Cerebellar cortex (tissue), 1 donor: Measurements from ENCODE around the gene LRRC8B.
A peak's percentile ranks its signal among the peaks of the same experiment; 100 is the strongest.
"Not testable (repeated sequence)": the region's sequence is repeated elsewhere in the genome, so short reads cannot be mapped to it uniquely, and the experiment has no call there.

Source experiments
- DNase-seq: peaks from one replicate; pipeline ENCODE4 v3.0.0-alpha.2; 2015; ENCODE audit warnings: low spot score

The LRRC8B gene

GRCh38 chr1:89608319-89608983, 83.8 kb downstream of the LRRC8B start:
- DNase-seq: no peak

DNA sequence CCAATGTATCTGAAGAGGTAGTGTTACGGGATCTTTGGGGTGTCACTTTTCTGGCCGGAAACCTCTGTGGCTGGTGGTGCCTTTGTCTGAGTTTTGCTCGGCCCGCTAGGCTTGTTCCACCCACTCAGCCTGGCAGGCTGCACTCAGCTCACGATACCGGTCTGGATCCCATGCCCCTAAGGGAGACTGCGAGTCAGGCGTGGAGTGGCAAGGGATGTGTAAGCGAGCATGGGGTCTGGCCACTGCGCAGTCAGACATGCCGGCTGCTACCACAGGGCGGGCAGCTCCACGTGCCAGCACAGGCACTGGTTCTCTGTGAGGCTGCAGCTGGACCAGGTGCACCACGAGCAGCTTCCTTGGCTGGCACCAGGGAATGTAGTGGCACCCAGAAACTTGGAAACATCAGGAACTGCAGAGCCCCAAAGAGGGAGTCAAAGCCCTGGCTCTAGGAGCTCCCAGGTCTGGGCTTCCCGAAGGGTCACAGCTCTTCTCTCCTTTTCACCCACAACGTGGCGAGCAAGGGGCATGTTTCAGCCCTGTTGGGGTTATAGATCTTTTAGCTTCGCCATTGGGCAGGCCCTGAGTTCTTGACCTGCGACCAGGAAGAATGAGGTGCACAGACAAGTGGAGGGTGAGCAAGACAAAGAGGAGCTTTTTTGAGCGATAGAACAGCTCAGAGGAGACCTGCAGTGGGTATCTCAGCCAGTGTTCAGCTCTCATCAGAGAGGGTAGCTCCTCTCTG, 84.5 kb downstream of the LRRC8B start:
- no peak for DNase-seq

- DNase-seq: no peak
These were observed 85.3 kb downstream of the LRRC8B start for GRCh38 chr1:89609781-89610456.

DNA sequence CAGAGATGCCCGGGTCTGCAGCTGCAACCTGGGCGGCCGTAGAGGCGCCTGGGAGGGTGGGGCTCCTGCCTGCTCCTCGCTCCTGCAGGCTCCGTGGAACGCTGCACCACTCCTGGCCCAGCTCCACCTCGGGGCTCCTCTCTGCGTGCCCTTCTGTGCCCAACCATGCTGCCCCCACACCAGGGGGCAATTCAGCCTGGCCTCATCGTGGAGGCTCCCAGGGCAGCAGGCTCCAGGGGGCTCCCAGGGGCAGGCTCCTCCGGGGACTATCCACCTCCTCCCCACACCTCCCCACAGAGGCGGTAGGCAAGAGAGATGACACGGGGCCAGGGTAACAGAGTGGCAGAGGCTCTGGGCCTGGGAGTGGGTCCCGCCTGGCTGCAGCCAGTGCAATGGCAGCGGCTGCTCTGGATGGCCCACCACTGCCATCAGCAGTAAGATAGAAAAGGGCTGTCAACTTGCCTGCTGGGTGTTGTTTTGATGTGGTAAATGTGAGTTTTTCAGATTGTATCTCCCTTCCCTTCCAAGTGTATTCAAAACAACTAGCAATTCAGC, 85.9 kb downstream of the LRRC8B start:
- DNase-seq: no peak

DNA sequence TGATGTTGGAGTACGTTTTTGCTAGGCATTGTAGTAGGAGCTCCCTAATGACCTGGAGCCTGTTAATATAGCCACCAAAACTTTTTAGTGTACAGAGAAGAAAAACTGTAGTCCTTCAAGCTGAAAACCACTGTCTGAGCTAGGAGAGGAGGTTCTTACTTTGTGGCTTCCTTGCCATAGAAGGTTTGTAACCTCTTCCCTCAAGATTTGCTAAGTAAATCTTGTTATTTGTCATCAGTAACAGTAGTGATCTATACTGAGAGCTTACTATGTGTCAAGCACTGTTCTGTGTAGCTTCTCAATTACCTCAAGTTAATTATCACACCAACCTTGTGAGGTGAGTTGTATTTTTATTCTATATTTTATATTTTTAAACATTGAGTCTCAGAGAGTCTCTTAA, 87.1 kb downstream of the LRRC8B start:
- no peak for DNase-seq

DNA sequence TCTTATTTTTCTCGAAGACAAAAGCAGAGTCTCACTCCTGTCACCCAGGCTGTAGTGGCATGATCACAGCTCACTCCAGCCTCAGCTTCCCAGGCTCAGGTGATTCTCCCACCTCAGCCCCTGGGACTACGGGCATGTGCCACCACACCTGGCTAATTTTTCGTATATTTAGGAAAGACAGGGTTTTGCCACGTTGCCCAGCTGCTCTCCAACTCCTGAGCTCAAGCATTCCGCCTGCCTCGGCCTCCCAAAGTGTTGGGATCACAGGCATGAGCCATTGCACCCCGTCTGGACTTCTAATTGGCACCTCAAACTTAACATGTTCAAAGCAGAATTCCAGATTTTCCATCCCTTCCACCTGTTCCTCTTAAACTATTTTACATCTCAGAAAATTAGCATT, 89.3 kb downstream of the LRRC8B start:
- DNase-seq: no peak

GRCh38 chr1:89615676-89616598, 91.3 kb downstream of the LRRC8B start:
- no peak for DNase-seq

GRCh38 chr1:89616844-89617627, 92.4 kb downstream of the LRRC8B start:
- DNase-seq: no peak

DNA sequence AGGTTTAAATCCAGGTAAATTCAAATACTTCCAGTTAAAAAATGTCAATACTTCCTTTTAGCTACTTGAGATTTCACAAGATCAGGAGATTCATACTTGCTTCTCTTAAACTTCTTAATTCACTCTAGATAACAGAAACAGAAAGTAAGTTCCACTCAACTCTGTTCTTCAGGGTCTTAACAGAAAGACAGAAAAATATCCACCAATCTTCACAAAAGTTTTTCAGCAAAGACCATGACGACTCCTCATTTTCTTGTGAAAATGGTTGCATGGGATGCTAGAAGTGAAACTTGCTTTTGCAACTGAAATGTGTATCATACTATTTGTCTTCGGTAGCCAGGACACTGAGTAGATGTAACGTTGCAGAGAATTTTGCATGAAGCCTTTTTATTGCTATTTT, 96.0 kb downstream of the LRRC8B start:
- no peak for DNase-seq

DNA sequence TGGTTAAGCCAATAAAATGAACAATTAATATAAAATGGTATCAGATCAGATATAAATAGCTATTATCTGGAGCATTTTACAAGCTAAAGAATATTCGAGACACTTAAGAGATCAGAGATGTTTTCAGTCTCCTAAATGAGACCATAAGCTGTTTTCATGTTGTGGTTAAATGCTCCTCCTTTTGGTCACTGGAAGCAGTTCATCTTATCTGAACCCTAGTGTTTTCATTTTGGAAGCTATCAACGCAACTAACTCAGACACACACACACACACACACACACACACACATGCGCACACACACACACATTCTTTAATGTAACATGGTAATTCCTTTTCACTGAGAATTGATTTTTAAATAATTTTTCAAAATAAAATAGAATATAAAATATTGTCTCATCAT, 98.3 kb downstream of the LRRC8B start:
- DNase-seq: no peak

- no peak for DNase-seq
These were observed 99.7 kb downstream of the LRRC8B start for GRCh38 chr1:89624314-89624713.

- no peak for DNase-seq
These were observed 100.2 kb downstream of the LRRC8B start for GRCh38 chr1:89624715-89625323.

DNA sequence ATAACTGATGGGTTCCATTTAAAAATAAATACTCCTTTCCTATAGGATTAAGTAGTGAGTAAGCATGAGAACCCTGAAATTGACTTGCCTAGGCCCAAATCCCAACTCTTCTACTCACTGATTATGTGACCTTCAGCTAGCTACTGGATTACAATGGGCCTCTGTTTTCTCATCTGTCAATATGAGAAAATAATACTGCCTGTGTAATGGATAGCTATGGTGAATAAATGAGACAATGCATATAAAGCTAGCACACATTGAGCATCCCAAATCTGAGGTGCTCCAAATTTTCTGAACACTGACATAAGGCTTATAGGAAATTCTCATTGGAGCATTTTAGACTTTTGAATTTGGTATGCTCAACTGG, 103.0 kb downstream of the LRRC8B start:
- no peak for DNase-seq

DNA sequence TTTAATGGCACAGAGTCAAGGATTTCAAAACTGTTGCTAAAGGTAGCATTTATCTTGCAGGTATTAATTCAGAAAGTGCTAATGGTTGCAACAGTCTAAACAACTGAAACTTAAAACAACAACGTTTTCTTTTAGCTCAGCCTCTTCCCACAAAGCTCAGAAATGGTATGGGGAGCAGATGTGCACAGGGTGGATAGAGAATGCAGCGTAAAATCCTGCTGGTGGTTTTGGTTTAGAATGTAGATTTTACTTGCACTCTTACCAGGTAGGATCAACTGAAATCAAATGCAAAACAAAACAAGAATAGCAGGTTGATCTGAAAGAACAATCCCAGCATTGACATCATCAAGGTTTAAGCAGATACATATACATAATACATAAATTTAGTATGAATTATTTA, 104.5 kb downstream of the LRRC8B start:
- no peak for DNase-seq

- DNase-seq: not testable (repeated sequence)
These were observed 105.0 kb downstream of the LRRC8B start for GRCh38 chr1:89629600-89629999.

DNA sequence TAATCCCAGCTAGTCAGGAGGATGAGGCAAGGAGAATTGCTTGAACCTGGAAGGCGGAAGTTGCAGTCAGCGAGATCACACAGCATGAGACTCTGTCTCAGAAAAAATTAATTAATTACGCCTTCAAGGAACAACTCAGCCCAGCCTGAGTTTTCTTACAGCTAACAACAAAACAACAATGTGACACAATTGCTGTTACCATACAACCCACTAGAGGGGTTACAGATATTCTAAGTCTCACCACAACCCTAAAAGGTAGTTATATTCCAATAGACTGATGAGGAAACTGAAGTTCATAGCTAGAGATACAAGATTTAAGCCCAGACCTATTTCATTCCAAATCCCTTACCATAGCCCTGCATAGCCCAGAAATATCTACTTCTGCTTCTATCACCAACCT, 105.4 kb downstream of the LRRC8B start:
- no peak for DNase-seq

- no peak for DNase-seq
These were observed 107.4 kb downstream of the LRRC8B start for GRCh38 chr1:89631816-89632656.

DNA sequence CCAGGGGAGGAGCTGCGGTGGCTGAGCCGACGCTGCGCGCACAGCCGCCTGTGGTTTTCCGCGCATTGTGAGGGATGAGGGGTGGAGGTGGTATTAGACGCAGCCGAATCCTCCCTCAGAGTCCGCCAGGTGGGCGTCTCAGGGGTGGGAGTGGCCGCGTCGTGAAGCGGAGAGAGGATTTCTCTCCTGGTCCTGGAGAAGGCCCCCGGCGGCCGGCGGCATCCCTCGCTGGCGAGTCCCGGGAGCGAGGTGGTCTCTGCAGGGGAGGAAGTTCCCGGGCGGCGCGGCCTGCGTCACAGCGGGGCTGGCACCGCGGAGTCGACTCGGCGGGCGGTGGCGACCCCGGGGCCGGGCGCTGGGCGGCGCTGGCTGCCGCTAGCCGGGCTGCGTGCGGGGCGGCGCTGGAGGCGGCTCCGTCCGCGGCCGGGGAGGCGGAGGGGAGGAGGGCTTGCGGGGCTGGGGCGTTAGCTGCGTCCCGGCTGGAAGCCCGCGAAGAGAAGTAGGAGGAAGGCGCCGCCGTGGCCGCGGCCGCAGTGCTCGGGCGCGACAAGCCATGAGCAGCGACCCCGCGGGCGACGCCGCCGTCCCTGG, 108.1 kb downstream of the LRRC8B start, which contains the start of gene LRRC8C:
LRRC8C (plus strand) TSS at position 464 of the 591 bp plus-strand sequence. CDS start 53,354 bp downstream, outside the sequence.
- peak; percentile 29 for DNase-seq

DNA sequence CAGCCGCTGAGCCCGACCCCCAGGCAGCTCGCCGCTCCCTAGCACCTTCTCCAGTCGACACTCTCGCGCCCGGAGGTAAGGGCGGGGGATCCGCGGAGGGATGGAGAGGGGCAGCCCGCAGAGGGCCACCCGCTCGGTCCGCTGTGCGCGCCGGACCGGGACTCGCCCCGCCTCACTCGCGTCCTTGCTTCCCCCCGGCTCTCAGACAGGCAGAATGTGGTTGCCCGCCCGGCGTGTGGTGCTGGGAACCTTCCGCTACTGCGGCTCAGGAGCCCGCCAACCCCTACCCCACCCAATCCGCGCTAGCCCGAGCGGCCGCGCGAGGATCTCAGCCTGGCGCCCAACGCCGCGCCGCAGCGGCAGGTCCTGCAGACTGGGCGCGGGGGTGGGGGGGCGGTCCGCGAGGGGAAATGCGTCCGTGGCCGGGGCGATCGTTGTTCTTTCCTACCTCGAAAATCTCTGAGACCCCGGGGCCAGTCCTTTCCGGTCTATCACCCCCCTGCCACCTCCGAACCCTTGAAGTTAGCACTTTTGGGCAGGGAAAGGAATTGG, 108.7 kb downstream of the LRRC8B start:
- DNase-seq: peak; percentile 23
